ENCODE results near the gene MTCL1.

MTCL1 gene

DNA sequence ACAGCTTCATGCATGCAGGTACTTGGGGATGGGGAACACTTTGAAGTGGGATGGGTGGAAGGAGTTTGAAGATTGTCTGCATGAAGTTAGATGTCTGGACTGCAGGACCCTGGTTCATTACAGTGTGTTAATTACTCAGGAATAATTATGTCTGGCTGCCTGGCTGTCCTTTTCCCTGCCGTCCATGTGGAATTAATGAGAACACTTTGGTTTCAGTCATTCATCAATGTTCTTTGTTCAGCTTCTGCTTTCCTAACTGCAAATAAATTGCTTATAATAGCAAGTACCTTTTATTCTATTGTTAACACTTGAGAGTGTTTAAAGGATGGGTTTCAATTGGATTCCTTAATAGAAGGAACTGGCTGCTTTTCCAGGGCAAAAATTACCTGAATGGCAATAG lies 35.8 kb downstream of the MTCL1 start:
- Mint-ChIP-seq H3K27ac (no peak overlapping the region), H3K36me3 (ENCODE audit: low read depth) (no peaks in the 10 kb centered on the region), H3K4me3 (no peak overlapping the region), H3K4me1 (no peaks in the 10 kb centered on the region), H3K9me3 (no peaks in the 10 kb centered on the region), H3K27me3 (ENCODE audit: low read depth) (no peaks in the 10 kb centered on the region)
- TF ChIP-seq, protein P1, sequence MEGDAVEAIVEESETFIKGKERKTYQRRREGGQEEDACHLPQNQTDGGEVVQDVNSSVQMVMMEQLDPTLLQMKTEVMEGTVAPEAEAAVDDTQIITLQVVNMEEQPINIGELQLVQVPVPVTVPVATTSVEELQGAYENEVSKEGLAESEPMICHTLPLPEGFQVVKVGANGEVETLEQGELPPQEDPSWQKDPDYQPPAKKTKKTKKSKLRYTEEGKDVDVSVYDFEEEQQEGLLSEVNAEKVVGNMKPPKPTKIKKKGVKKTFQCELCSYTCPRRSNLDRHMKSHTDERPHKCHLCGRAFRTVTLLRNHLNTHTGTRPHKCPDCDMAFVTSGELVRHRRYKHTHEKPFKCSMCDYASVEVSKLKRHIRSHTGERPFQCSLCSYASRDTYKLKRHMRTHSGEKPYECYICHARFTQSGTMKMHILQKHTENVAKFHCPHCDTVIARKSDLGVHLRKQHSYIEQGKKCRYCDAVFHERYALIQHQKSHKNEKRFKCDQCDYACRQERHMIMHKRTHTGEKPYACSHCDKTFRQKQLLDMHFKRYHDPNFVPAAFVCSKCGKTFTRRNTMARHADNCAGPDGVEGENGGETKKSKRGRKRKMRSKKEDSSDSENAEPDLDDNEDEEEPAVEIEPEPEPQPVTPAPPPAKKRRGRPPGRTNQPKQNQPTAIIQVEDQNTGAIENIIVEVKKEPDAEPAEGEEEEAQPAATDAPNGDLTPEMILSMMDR (IDR thresholded peaks at IDR 0.05; ENCODE audit: unreplicated experiment in 3 of 3) = no peak

DNA sequence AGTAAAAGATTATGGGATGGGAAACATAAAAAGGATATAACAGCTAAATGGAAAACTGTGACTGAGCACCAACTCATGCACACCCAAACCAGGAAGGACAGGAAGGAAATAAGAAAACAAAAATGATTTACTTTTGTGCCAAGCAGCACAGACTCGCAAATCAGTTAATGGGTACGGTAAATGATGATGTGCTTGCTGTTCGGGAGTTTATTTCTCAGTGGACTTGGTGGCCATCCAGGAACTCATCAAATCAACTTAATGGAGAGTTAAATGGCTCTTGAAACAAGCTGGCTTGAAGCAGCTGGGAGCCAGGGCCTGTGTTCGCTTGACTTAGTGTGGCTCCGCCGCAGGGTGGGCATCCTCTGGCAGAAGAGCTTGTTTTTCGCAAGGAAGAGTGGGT lies 36.2 kb downstream of the MTCL1 start:
- no peaks in the 10 kb centered on the region for H3K4me1 Mint-ChIP-seq
- H3K27ac Mint-ChIP-seq = no peak overlapping the region
- H3K9me3 Mint-ChIP-seq = no peaks in the 10 kb centered on the region
- H3K27me3 Mint-ChIP-seq (ENCODE audit: low read depth) = no peaks in the 10 kb centered on the region
- TF ChIP-seq, protein P1 (IDR thresholded peaks at IDR 0.05; ENCODE audit: unreplicated experiment in 3 of 3) = no peak
- no peaks in the 10 kb centered on the region for H3K36me3 Mint-ChIP-seq (ENCODE audit: low read depth)
- H3K4me3 Mint-ChIP-seq = no peak overlapping the region

DNA sequence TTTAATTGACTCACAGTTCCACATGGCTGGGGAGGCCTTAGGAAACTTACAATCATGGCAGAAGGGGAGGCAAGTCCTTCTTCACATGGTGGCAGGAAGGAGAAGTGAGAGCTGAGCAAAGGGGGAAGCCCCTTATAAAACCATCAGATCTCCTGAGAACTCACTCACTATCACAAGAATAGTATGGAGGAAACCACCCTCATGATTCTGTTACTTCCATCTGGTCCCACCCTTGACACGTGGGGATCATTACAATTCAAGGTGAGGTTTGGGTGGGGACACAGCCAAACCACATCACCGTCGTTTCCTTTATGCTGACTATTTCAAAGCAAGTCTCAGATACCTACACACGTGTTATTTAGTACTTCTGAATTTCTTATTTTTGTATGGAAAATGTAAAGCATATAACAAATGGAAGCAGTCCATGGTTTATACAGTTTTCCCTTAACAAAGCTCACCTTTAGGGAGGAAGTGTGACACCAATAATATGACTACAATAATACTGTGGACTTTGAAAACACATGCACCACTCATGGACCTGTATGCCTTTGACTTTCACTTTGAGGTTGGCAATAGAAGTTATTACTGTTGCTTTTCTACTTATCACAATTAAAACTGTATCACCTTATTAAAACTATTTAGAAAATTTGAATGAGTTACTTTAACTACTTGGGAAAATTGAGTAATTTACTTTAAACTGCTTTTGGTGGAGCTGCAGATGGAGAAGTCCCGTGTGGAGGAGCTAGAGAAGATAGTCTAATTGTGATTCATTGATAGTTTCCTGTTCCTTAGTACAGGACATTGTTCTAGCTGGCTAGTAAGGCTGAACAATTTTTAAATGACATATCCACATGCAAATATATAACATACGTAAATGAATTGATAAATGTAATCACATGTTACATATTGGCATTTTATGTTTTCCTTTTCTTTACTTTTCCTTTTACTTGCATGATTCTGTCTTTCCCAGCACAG lies 37.3 kb downstream of the MTCL1 start:
- Mint-ChIP-seq H3K27me3 (ENCODE audit: low read depth) (no peaks in the 10 kb centered on the region), H3K36me3 (ENCODE audit: low read depth) (no peaks in the 10 kb centered on the region), H3K4me1 (no peaks in the 10 kb centered on the region), H3K27ac (no peak overlapping the region), H3K9me3 (no peaks in the 10 kb centered on the region), H3K4me3 (no peak overlapping the region)
- TF ChIP-seq, protein P1 (IDR thresholded peaks at IDR 0.05; ENCODE audit: unreplicated experiment in 3 of 3) = no peak

DNA sequence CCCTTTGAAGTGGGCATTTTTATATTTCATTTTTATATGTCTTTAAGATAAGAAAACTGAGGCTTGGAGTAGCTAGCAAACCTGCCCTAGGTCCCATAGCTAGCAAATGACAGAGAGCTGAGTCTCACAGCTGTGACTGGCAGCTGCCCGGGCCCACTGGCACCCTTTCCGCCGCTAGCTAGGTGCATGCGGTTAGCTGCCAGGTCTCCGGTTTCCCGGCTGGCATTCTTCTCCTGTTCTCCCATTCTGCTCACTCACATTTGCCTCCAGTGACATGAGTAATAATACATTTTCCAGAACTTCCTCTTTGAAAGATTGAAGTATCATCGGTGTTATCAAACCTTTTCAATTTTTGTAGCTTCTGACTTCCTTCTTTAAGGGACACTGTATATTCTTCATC lies 38.7 kb downstream of the MTCL1 start:
- Mint-ChIP-seq H3K4me3 (no peak overlapping the region), H3K36me3 (ENCODE audit: low read depth) (no peaks in the 10 kb centered on the region), H3K27ac (no peak overlapping the region), H3K9me3 (no peaks in the 10 kb centered on the region), H3K4me1 (no peaks in the 10 kb centered on the region), H3K27me3 (ENCODE audit: low read depth) (no peaks in the 10 kb centered on the region)
- TF ChIP-seq, protein P1 (IDR thresholded peaks at IDR 0.05; ENCODE audit: unreplicated experiment in 3 of 3) = no peak

DNA sequence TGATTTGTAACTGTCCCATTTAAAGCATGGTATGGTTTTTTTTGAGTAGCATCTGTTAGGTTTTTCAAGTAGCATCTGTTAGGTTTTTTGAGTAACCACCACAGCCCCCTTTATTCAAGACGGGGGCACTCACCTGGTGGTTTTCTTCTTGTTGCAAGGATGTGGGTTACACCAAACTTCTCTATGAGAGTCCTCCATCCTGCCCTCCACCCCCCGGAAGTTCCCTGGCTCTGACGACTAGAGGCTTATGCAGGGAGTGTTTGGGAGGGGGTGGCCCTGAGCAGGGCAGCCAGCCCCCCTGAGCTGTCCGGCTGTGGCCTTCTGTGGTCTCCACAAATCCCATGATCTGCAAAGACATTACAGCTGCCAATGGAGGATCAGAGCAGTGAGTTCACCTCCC lies 39.3 kb downstream of the MTCL1 start:
- no peaks in the 10 kb centered on the region for H3K36me3 Mint-ChIP-seq (ENCODE audit: low read depth)
- TF ChIP-seq, protein P1 (IDR thresholded peaks at IDR 0.05; ENCODE audit: unreplicated experiment in 3 of 3) = no peak
- no peak overlapping the region for H3K4me3 Mint-ChIP-seq
- H3K27ac Mint-ChIP-seq = no peak overlapping the region
- H3K9me3 Mint-ChIP-seq = no peaks in the 10 kb centered on the region
- no peaks in the 10 kb centered on the region for H3K4me1 Mint-ChIP-seq
- H3K27me3 Mint-ChIP-seq (ENCODE audit: low read depth) = no peaks in the 10 kb centered on the region
